Measurements from ENCODE around the gene TBX4.
"Not testable (repeated sequence)": the region's sequence is repeated elsewhere in the genome, so short reads cannot be mapped to it uniquely, and the experiment has no call there.

Gene TBX4

GRCh38 chr17:61500287-61500686, 48.1 kb downstream of the TBX4 start:
- no peak for TF ChIP-seq CTCF (conservative IDR thresholded peaks at IDR 0.05; ENCODE audit: low read depth, low read length)
- DNase-seq (ENCODE audit: low read depth), result no peak
- no peak overlapping the region for H3K4me3 ChIP-seq (ENCODE audit: low read length)

GRCh38 chr17:61502292-61502691, 50.1 kb downstream of the TBX4 start:
- no peak overlapping the region for H3K4me3 ChIP-seq (ENCODE audit: low read length)
- DNase-seq (ENCODE audit: low read depth), result no peak
- no peak for TF ChIP-seq CTCF (conservative IDR thresholded peaks at IDR 0.05; ENCODE audit: low read depth, low read length)

DNA sequence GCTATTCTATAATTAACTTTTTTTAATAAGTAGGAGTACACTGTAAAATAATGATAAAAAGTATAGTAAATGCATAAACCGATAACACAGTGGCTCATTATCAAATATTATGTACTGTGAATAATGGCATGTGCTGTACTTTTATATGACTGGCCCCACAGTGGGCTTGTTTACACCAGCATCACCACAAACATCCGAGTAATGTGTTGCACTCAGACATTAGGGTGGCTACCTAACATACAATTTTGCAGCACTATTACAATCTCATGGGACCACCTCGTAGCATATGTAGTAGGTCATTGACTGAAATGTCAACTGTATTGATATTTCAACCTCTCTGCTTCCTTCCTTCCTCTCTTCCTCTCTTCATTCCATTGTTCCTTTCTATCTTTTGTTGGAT, 51.7 kb downstream of the TBX4 start:
- no peak for TF ChIP-seq CTCF (conservative IDR thresholded peaks at IDR 0.05; ENCODE audit: low read depth, low read length)
- no peak for DNase-seq (ENCODE audit: low read depth)
- no peak overlapping the region for H3K4me3 ChIP-seq (ENCODE audit: low read length)

GRCh38 chr17:61504697-61505096, 52.5 kb downstream of the TBX4 start:
- peak; percentile 51 for DNase-seq (ENCODE audit: low read depth)
- H3K4me3 ChIP-seq (ENCODE audit: low read length), result no peak overlapping the region

DNA sequence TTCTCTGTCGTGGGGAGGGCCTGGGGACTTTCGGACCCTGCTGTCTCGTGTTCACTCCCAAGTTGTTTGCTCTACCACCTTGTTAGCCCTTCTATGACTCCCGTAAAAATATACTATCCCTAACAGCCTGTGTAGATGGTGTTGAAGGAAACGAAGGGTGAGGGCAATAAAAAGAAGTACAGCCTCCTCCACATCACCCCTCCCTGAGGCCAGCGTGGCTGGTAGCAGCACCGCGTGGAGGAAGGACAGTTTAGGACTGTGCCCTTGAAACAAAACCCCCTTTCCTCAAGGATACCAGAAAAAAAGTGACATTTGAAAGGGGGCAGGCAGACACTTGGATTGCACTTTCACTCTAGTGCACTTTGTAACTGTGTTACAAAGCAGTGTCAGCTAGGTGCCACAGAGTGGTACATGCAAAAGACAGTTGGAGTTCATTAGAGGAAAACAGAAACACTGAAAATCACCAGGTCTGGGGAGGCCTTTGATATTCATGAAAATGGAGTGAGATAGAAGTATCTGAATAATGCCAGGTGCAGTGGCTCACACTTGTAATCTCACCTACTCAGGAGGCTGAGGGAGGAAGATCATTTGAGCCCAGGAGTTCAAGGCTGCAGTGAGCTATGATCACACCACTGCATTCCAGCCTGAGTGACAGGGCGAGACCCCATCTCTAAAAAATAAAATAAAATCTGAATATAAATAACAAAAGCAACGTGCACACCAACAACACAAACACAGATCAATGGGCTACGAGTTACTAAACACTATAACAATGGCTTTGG, 53.8 kb downstream of the TBX4 start:
- no peak overlapping the region for H3K4me3 ChIP-seq (ENCODE audit: low read length)
- TF ChIP-seq CTCF (conservative IDR thresholded peaks at IDR 0.05; ENCODE audit: low read depth, low read length), result no peak
- no peak for DNase-seq (ENCODE audit: low read depth)

More at GRCh38 chr17:61504697-61505096, 52.5 kb downstream of the TBX4 start:
- TF ChIP-seq CTCF (conservative IDR thresholded peaks at IDR 0.05; ENCODE audit: low read depth, low read length), result no peak

GRCh38 chr17:61507383-61508066, 55.3 kb downstream of the TBX4 start:
- TF ChIP-seq CTCF (conservative IDR thresholded peaks at IDR 0.05; ENCODE audit: low read depth, low read length), result no peak
- DNase-seq (ENCODE audit: low read depth), result no peak
- no peak overlapping the region for H3K4me3 ChIP-seq (ENCODE audit: low read length)

GRCh38 chr17:61508912-61509311, 56.7 kb downstream of the TBX4 start:
- no peak for DNase-seq (ENCODE audit: low read depth)
- H3K4me3 ChIP-seq (ENCODE audit: low read length), result no peak overlapping the region
- TF ChIP-seq CTCF (conservative IDR thresholded peaks at IDR 0.05; ENCODE audit: low read depth, low read length), result no peak

GRCh38 chr17:61509454-61509853, 57.2 kb downstream of the TBX4 start:
- H3K4me3 ChIP-seq (ENCODE audit: low read length); DNase-seq (ENCODE audit: low read depth): not testable (repeated sequence)

All from retinal pigment epithelial cell (primary cell).